Activated CD4-positive, alpha-beta T cell treated with anti-CD3 and anti-CD28 coated beads for 24 hours (primary cell): ENCODE results near the gene RPSA.
A peak's percentile ranks its signal among the peaks of the same experiment; 100 is the strongest.
"Not testable (repeated sequence)": the region's sequence is repeated elsewhere in the genome, so short reads cannot be mapped to it uniquely, and the experiment has no call there.

Experiments
- DNase-seq, 2 donors: peaks; one replicate each; pipeline ENCODE4 v3.0.0-alpha.2; 2020; ENCODE audit warnings: low read depth in 2 of 2

Gene RPSA

GRCh38 chr3:39419742-39420315, 13.3 kb downstream of the RPSA start:
- no peak for DNase-seq

GRCh38 chr3:39420543-39420942, 14.0 kb downstream of the RPSA start:
- no peak for DNase-seq

- no peak for DNase-seq
Measured at GRCh38 chr3:39423436-39423970, 17.0 kb downstream of the RPSA start.

- DNase-seq, result no peak
Measured at GRCh38 chr3:39426312-39426711, 19.8 kb downstream of the RPSA start.

- no peak for DNase-seq
Measured at GRCh38 chr3:39427506-39427905, 21.0 kb downstream of the RPSA start.

- DNase-seq, result no peak
Measured at GRCh38 chr3:39428745-39429201, 22.3 kb downstream of the RPSA start.

GRCh38 chr3:39429466-39429865, 22.9 kb downstream of the RPSA start:
- no peak for DNase-seq

- no peak for DNase-seq
Measured at GRCh38 chr3:39432342-39432741, 25.8 kb downstream of the RPSA start.

GRCh38 chr3:39433642-39434041, 27.1 kb downstream of the RPSA start:
- no peak for DNase-seq

GRCh38 chr3:39434574-39434973, 28.1 kb downstream of the RPSA start:
- no peak for DNase-seq

GRCh38 chr3:39435006-39435748, 28.7 kb downstream of the RPSA start:
- DNase-seq, result no peak

- DNase-seq, result no peak
Measured at GRCh38 chr3:39438880-39439279, 32.4 kb downstream of the RPSA start.

- no peak for DNase-seq
Measured at GRCh38 chr3:39440316-39440715, 33.8 kb downstream of the RPSA start.

- no peak for DNase-seq
Measured at GRCh38 chr3:39443530-39443929, 37.0 kb downstream of the RPSA start.

- no peak for DNase-seq
Measured at GRCh38 chr3:39445927-39446326, 39.4 kb downstream of the RPSA start.

GRCh38 chr3:39446444-39446843, 39.9 kb downstream of the RPSA start:
- DNase-seq, result no peak

GRCh38 chr3:39447637-39448483, 41.3 kb downstream of the RPSA start:
- peak; percentile 30 to 57 for DNase-seq

- DNase-seq, result no peak
Measured at GRCh38 chr3:39448506-39449233, 42.1 kb downstream of the RPSA start.

- DNase-seq, result no peak
Measured at GRCh38 chr3:39449796-39450195, 43.3 kb downstream of the RPSA start.

- DNase-seq, result no peak
Measured at GRCh38 chr3:39453134-39453533, 46.6 kb downstream of the RPSA start.

GRCh38 chr3:39453872-39454271, 47.4 kb downstream of the RPSA start:
- not testable (repeated sequence) for DNase-seq
